A204.1 (cell line): ENCODE results near the gene COQ4.

Experiments
- FAIRE-seq: peaks from 2 replicates; lab custom pipeline; 2012; peaks lifted over from hg19 to GRCh38; lab: Jason Lieb, UNC

Gene COQ4

DNA sequence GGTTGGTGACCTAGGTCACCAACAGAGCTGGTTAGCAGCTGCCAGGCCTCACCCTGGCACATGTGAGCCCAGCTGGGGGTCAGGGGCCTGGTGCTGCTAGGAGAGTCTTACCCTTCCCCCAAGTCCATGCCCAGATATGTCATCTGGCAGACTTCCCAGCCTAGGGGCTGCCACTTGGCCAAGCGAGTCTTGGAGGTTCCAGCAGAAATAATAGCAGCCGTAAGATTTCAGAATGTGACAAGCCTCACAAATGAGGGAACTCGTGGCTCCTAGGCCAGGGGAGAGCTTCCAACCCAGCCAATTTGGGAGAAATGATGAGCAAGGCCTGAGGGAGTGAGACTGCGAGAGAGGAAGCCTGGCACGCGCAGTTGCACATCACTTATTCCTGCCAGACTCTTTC lies 59.6 kb downstream of the COQ4 start:
- no peak for FAIRE-seq

DNA sequence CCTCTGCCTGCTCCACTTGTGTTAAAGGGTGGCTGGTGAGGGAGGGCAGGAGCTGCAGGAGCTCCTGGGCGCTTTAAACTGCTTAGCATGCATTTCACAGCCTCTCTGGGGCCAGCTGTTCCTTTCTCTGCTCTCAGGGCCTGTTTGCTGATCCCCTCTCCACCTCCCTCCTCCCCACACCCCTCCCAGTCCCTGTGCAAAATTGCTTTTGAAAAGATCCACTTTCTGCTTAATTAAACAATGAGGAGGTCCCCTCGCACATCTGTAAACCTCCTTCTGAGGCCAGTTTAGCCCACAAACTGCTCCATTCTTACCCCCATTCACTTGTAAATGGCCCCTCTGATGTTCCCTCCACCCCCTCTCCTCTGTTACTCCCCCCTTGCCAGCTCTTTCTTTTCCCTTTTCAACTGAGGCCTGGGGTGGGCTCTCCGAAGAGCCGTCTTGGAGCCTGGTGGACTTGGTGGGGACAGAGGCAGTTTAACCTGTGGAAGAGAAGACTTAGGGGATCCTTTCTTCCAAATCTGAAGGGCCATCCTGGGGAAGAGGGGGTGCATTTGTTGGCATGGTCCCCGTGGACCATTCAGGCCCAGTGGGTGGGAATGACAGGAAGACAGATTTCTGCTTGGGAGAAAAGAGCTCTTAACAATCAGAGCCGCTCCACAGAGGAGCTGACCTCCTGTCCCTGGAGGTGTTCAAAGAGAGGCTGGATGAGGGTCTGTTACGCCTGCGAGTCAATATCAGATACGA lies 60.5 kb downstream of the COQ4 start:
- no peak for FAIRE-seq
